PC-3 (cell line): ENCODE measurements around the gene OR2A14. TPM values are rescaled to one million over a fixed set of nuclear protein-coding genes. Genes with fewer than 3 reads are reported as not detected.
A peak's percentile ranks its signal among the peaks of the same experiment; 100 is the strongest.
"Not testable (repeated sequence)": the region's sequence is repeated elsewhere in the genome, so short reads cannot be mapped to it uniquely, and the experiment has no call there.

Experiments
- ATAC-seq: fragments of 200-7000 bp; cut with Tn5 transposase; 2 replicates; pipeline ENCODE4 v1.9.1; 2020; ENCODE audit warnings: mild to moderate bottlenecking, moderate library complexity
- BruUV-seq: library from RNA; stranded (reverse); fragments of 400-500 nt; replicated peaks from 2 replicates; lab custom pipeline; 2021; lab: Mats Ljungman, UMichigan
- CTCF ChIA-PET: fragments of 300-600 bp; sonication (Branson Sonifier 250); formaldehyde crosslinking; loops from one replicate; lab custom pipeline; 2022; ENCODE audit warnings: antibody characterized with exemption; lab: Charles Lee
- POLR2A ChIA-PET: fragments of 300-600 bp; sonication (Branson Sonifier 250); formaldehyde crosslinking; loops from one replicate; lab custom pipeline; 2022; ENCODE audit warnings: antibody characterized with exemption; ENCODE audit not compliant: unreplicated experiment; lab: Charles Lee
- DNase-seq: peaks from one replicate; pipeline ENCODE4 v3.0.0-alpha.2; 2015
- H2AFZ ChIP-seq: fragments of 300-600 bp; sonication (generic); 2 replicates; pipeline ENCODE4 v1.6.0; 2016; ENCODE audit warnings: antibody characterized with exemption, low read length
- H3F3A ChIP-seq: fragments of 300-600 bp; sonication (generic); one replicate; pipeline ENCODE4 v1.6.0; 2017; ENCODE audit warnings: antibody characterized with exemption, low read length, control low read depth, mild to moderate bottlenecking; ENCODE audit not compliant: unreplicated experiment
- H3K27ac ChIP-seq: fragments of 300-600 bp; sonication (generic); 2 replicates; pipeline ENCODE4 v1.5.1; 2016; ENCODE audit warnings: mild to moderate bottlenecking, low read length
- H3K27me3 ChIP-seq: fragments of 300-600 bp; sonication (generic); 2 replicates; pipeline ENCODE4 v1.6.1; 2016; ENCODE audit warnings: low read length, mixed read lengths
- H3K36me3 ChIP-seq: fragments of 300-600 bp; sonication (generic); 2 replicates; pipeline ENCODE4 v1.6.1; 2016; ENCODE audit warnings: low read depth, mixed run types, low read length, mixed read lengths
- H3K4me1 ChIP-seq: fragments of 300-600 bp; sonication (generic); 2 replicates; pipeline ENCODE4 v1.5.1; 2016; ENCODE audit warnings: low read length; ENCODE audit not compliant: insufficient read depth
- H3K4me2 ChIP-seq: fragments of 300-600 bp; sonication (generic); 2 replicates; pipeline ENCODE4 v1.6.0; 2016; ENCODE audit warnings: low read length
- H3K4me3 ChIP-seq: fragments of 300-600 bp; sonication (generic); 2 replicates; pipeline ENCODE4 v1.5.1; 2016; ENCODE audit warnings: mild to moderate bottlenecking, low read length, mixed read lengths
- H3K79me2 ChIP-seq: fragments of 300-600 bp; sonication (generic); 2 replicates; pipeline ENCODE4 v1.6.1; 2017; ENCODE audit warnings: low read length, mixed read lengths
- H3K9ac ChIP-seq: fragments of 300-600 bp; sonication (generic); 2 replicates; pipeline ENCODE4 v1.6.0; 2016; ENCODE audit warnings: mild to moderate bottlenecking, low read length
- H3K9me2 ChIP-seq: fragments of 300-600 bp; sonication (generic); replicated peaks from 2 replicates; pipeline ENCODE4 v1.6.1; 2016; ENCODE audit warnings: mixed run types, low read length, mixed read lengths
- H3K9me3 ChIP-seq: fragments of 300-600 bp; sonication (generic); 2 replicates; pipeline ENCODE4 v1.6.1; 2016; ENCODE audit warnings: low read length, mixed read lengths
- H4K20me1 ChIP-seq: fragments of 300-600 bp; sonication (generic); 2 replicates; pipeline ENCODE4 v1.6.1; 2016; ENCODE audit warnings: low read length, mixed read lengths
- CTCF ChIP-seq: fragments of 300-600 bp; sonication (generic); conservative IDR thresholded peaks from 2 replicates; pipeline ENCODE4 v1.5.1; 2017; ENCODE audit warnings: antibody characterized with exemption, low read depth, mild to moderate bottlenecking, low read length
- intact Hi-C: fragments of 100-400 bp; cut with micrococcal nuclease; formaldehyde crosslinking; loops from 2 replicates; pipeline ENCODE4 v1.9.0; 2023
- total RNA-seq: library from RNA; depleted of rRNA; stranded (reverse); fragments of >200 nt; gene quantifications from 2 replicates; pipeline ENCODE4 v1.2.3, GENCODE V29; 2014; rRNA removed

Gene OR2A14
- total RNA-seq, 1 experiment from 2014 or later: not detected

DNA sequence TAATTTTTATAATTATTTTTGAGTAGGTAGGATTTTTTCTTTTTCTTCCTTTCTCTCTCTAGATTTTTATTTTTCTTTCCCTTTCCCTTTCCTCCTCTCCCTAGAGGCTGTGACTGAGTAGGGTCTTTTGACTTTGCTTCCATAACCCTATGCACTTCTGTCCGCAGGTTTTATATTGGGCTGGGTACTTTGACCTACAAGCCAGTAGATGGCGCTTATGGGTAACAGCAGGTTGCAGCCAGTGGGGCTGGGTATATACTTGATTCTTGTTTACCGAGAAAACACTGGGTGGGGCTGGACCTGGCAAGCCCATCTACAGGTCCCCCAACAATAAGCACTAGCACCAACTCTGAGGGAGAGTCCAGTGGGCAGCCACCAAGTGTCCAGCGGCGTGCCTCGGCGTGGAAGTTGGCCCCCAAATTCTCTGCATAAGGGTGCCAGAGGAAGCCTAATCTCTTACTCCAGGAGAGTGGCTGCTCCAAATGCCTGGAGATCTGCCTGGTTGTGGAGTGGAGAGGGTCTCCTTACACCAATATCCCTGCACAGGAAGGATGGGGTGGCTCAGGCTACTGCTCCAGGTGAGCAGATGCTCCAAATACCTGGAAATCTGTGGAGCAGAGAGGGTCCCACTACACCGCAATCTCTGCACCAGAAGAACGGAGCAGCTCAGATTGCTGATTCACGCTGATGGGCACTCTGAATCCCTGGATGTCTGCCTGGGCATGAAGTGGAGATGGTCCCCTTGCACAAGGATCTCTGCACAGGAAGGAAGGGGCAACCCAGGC, 55.6 kb downstream of the OR2A14 start:
- H3K79me2 ChIP-seq, H3F3A ChIP-seq, H3K4me1 ChIP-seq, H3K27ac ChIP-seq, H3K4me3 ChIP-seq, H4K20me1 ChIP-seq, H2AFZ ChIP-seq, POLR2A ChIA-PET, CTCF ChIA-PET, H3K27me3 ChIP-seq, H3K36me3 ChIP-seq, intact Hi-C loops, H3K4me2 ChIP-seq, H3K9ac ChIP-seq, H3K9me3 ChIP-seq, BruUV-seq, H3K9me2 ChIP-seq: not testable (repeated sequence)
- DNase-seq: peak; percentile 48
- peak; percentile 99 for ATAC-seq
- TF ChIP-seq CTCF: peak; percentile 54

DNA sequence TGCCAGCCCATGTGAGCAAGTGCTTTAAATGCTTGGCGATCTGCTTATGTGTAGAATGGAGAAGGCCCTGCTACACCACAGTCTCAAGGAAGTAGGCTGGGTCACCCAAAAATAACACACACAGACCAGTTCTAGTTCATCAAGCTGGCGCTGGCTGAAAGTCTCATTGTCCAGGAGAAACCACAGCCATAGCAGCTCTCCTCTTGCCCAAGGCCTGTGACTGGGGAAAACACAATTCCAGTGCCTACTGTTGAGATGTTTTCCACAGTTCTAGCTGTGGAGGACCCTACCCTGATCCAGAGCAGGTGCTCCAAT, 56.1 kb downstream of the OR2A14 start:
- H3K36me3 ChIP-seq, H3K9ac ChIP-seq, ATAC-seq, POLR2A ChIA-PET, H3K4me2 ChIP-seq, H2AFZ ChIP-seq, H3K4me3 ChIP-seq, intact Hi-C loops, H3K27me3 ChIP-seq, H4K20me1 ChIP-seq, CTCF ChIA-PET, H3K9me2 ChIP-seq, H3F3A ChIP-seq, H3K4me1 ChIP-seq, H3K79me2 ChIP-seq, BruUV-seq, DNase-seq, H3K9me3 ChIP-seq, H3K27ac ChIP-seq: not testable (repeated sequence)

Other genes starting within 250 kb of the OR2A14 start
- gene TCAF1, start 221.0 kb upstream of the OR2A14 start, total RNA-seq: 12.4 and 16.9 TPM in 2 replicates
- gene OR2F2, start 187.9 kb upstream of the OR2A14 start, total RNA-seq: not detected in 2 replicates
- gene OR2F1, start 168.3 kb upstream of the OR2A14 start, total RNA-seq: not detected in 2 replicates
- not detected in 2 replicates for gene OR6B1, start 122.9 kb upstream of the OR2A14 start, total RNA-seq
- not detected in 2 replicates for gene OR2A5, start 74.2 kb upstream of the OR2A14 start, total RNA-seq
- gene OR2A25, start 53.4 kb upstream of the OR2A14 start, total RNA-seq: not detected in 2 replicates
- gene OR2A12, start 36.9 kb upstream of the OR2A14 start, total RNA-seq: not detected in 2 replicates
- not detected in 2 replicates for gene OR2A2, start 13.6 kb upstream of the OR2A14 start, total RNA-seq
- gene CTAGE4, start 60.3 kb downstream of the OR2A14 start, total RNA-seq: 1.4 and 1.6 TPM in 2 replicates
- 10.8 TPM in 2 replicates for gene ARHGEF35, start 72.7 kb downstream of the OR2A14 start, total RNA-seq
- 0.40 TPM in 1 of 2 replicates, not detected in the other for gene OR2A42, start 116.4 kb downstream of the OR2A14 start, total RNA-seq
- 0.69 TPM in 2 replicates for gene OR2A7, start 141.6 kb downstream of the OR2A14 start, total RNA-seq
- gene CTAGE8, start 146.1 kb downstream of the OR2A14 start, total RNA-seq: 0.69 and 1.2 TPM in 2 replicates
- 0.40 TPM in 1 of 2 replicates, not detected in the other for gene OR2A1, start 189.2 kb downstream of the OR2A14 start, total RNA-seq
- gene ARHGEF5, start 232.2 kb downstream of the OR2A14 start, total RNA-seq: 15.5 and 17.7 TPM in 2 replicates